ENCODE data around the gene BLVRB.

- TF ChIP-seq POLR2A (IDR thresholded peaks at IDR 0.05) (no peak), CTCF (IDR thresholded peaks at IDR 0.05) (no peak)
Observed at GRCh38 chr19:40469011-40469410, 3.5 kb upstream of the BLVRB start.
